Measurements from ENCODE around the gene STMP1. TPM values are rescaled to one million over a fixed set of nuclear protein-coding genes. Genes with fewer than 3 reads are reported as not detected.

The STMP1 gene
- total RNA-seq, 4 donors from 2014 or later = 8.6 to 18.7 (median 9.7) TPM

DNA sequence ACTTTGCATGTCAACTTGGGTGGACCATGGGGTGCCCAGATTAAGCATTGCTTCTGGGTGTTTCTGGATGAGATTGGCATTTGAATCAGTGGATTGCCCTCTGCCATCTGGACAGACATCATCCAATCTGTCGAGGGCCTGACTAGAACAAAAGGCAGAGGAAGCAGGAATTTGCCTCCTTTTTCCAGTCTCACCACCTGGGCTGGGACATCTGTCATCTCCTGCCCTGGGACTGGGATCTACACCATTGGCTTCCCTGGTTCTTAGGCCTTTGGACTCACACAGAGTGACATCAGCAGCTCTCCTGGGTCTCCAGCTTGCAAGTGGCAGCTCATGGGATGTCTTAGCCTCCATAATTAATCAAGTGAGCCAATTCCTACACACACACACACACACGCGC is 55.4 kb downstream of the STMP1 start:
- Histone ChIP-seq H3K9me3 (no peaks in the 10 kb centered on the region), H3K36me3 (no peaks in the 10 kb centered on the region), H3K27ac (replicated peaks in 1 of 4) (no peak overlapping the region), H3K4me3 (no peak overlapping the region), H3K27me3 (peaks cover 0 to 24% (median 0%) of the 10 kb centered on the region in 4 donors), H3K4me1 (peaks cover 0 to 4% (median under 1%) of the 10 kb centered on the region in 4 donors)
- intact Hi-C loops (cut with DNase I) = no loop called here
- DNase-seq (ENCODE audit: extremely low spot score) = no peak
- TF ChIP-seq CTCF (IDR thresholded peaks at IDR 0.05) (no peak), POLR2A (IDR thresholded peaks at IDR 0.05; ENCODE audit: low read depth) (no peak)
- WGBS = 95% methylated on average over 3 of the region's 3 CpGs

GRCh38 chr7:135718219-135718618 is 55.9 kb downstream of the STMP1 start:
- DNase-seq (ENCODE audit: extremely low spot score) = no peak
- TF ChIP-seq CTCF (IDR thresholded peaks at IDR 0.05) = no peak
- no peak for TF ChIP-seq POLR2AphosphoS5 (IDR thresholded peaks at IDR 0.05)
- TF ChIP-seq EP300 (IDR thresholded peaks at IDR 0.05) = no peak
- TF ChIP-seq POLR2A (IDR thresholded peaks at IDR 0.05; ENCODE audit: low read depth) = no peak
- intact Hi-C loops (cut with DNase I) = no loop called here
- Histone ChIP-seq H3K4me1 (peaks cover 0 to 4% (median 0%) of the 10 kb centered on the region in 4 donors), H3K36me3 (no peaks in the 10 kb centered on the region), H3K9me3 (no peaks in the 10 kb centered on the region), H3K27me3 (peaks cover 0 to 24% (median 0%) of the 10 kb centered on the region in 4 donors), H3K27ac (replicated peaks in 1 of 4) (no peak overlapping the region), H3K4me3 (no peak overlapping the region)
- 96% methylated on average over 2 of the region's 2 CpGs for WGBS

DNA sequence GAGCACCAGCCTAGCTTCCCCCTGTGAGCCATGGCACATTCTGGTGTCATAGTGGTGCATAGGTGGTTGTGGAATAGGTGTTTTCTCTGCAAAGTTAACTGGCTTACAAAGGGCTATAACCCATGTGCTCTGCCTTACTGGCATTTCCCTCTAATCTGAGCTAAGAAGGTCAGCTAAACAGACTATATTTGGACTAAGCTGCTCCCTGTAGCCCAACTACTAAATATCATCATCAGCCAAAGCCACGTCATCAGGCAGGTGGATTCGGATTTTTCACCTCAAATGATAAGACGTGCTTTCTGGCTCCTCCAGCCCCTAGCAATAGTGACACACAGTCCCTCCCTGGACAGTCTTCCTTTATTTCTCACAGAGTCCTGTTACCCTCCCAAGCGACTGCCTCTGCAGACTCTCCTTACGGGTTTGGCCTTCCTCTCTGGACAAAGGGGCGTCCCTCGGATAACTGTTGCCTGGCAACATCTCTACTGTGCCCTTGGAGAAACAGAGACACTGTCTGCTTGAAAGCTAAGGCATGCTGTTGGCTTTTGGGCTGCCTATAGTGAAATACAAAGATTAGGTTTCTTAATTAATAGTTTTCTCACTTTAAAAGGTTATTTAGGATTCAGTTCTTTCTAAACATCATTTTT is 56.6 kb downstream of the STMP1 start:
- 70% methylated on average over 7 of the region's 7 CpGs for WGBS
- TF ChIP-seq POLR2A (IDR thresholded peaks at IDR 0.05; ENCODE audit: low read depth) (no peak), CTCF (IDR thresholded peaks at IDR 0.05) (no peak), POLR2AphosphoS5 (IDR thresholded peaks at IDR 0.05) (no peak), EP300 (IDR thresholded peaks at IDR 0.05) (no peak)
- intact Hi-C loops (cut with DNase I) = no loop called here
- Histone ChIP-seq H3K36me3 (no peaks in the 10 kb centered on the region), H3K9me3 (no peaks in the 10 kb centered on the region), H3K4me1 (peaks cover 0 to 4% (median 0%) of the 10 kb centered on the region in 4 donors), H3K27ac (replicated peaks in 1 of 4) (no peak overlapping the region), H3K27me3 (peaks cover 0 to 24% (median 0%) of the 10 kb centered on the region in 4 donors), H3K4me3 (no peak overlapping the region)
- DNase-seq (ENCODE audit: extremely low spot score) = no peak

- no peak overlapping the region for H3K4me3 ChIP-seq
- peaks cover 0 to 19% (median 0%) of the 10 kb centered on the region in 4 donors for H3K27me3 ChIP-seq
- peaks cover 0 to 4% (median 0%) of the 10 kb centered on the region in 4 donors for H3K4me1 ChIP-seq
- no peak for DNase-seq (ENCODE audit: extremely low spot score)
- no peak overlapping the region for H3K27ac ChIP-seq (replicated peaks in 1 of 4)
- intact Hi-C loops (cut with DNase I) = no loop called here
- no peaks in the 10 kb centered on the region for H3K9me3 ChIP-seq
- 49% methylated on average over 2 of the region's 2 CpGs for WGBS
- no peak for TF ChIP-seq POLR2A (IDR thresholded peaks at IDR 0.05; ENCODE audit: low read depth)
- TF ChIP-seq POLR2AphosphoS5 (IDR thresholded peaks at IDR 0.05) = no peak
- no peak for TF ChIP-seq EP300 (IDR thresholded peaks at IDR 0.05)
- no peak for TF ChIP-seq CTCF (IDR thresholded peaks at IDR 0.05)
- no peaks in the 10 kb centered on the region for H3K36me3 ChIP-seq
Observed at GRCh38 chr7:135719688-135720087, 57.4 kb downstream of the STMP1 start.
